ENCODE measurements around the gene SIRPA.

DNA sequence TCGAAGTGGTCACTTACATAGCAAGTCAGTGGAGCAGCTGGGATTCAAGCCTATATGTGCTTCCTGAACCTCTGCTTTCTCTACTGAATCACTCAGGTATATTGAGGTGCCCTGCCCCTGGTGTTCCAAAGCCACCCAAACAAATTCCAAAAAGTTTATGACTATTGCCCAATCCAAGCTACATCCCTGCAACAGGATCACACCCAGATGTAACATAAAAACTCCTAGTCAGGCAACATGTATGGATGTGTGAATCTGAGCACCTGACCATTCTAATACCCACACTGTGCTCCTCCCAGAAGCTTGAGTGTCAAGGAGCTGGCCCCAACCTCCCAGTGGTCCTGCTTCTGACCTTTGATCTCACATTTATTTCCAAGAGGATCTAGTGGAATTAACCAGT lies 39.5 kb upstream of the SIRPA start:
- TF ChIP-seq EZH2 (IDR thresholded peaks at IDR 0.05; ENCODE audit: insufficient read depth, low read length) (no peak), CTCF (IDR thresholded peaks at IDR 0.05; ENCODE audit: insufficient read depth, low read depth, low read length) (no peak)
